Measurements from ENCODE around the gene RNF157.
A peak's percentile ranks its signal among the peaks of the same experiment; 100 is the strongest.

The RNF157 gene

GRCh38 chr17:76184290-76184689, 56.0 kb downstream of the RNF157 start:
- DNase-seq (ENCODE audit: insufficient read length, low spot score) (no peak), FAIRE-seq (no peak)
- no peak for TF ChIP-seq POLR2A (IDR thresholded peaks at IDR 0.05; ENCODE audit: low read depth, low read length)

- FAIRE-seq (peak; percentile 92), DNase-seq (ENCODE audit: insufficient read length, low spot score) (peak; percentile 90)
- no peak for TF ChIP-seq POLR2A (IDR thresholded peaks at IDR 0.05; ENCODE audit: low read depth, low read length)
Measured at GRCh38 chr17:76182016-76182764, 58.1 kb downstream of the RNF157 start.

GRCh38 chr17:76179496-76180467, 60.5 kb downstream of the RNF157 start:
- no peak for TF ChIP-seq POLR2A (IDR thresholded peaks at IDR 0.05; ENCODE audit: low read depth, low read length)
- no peak for FAIRE-seq
- DNase-seq (ENCODE audit: insufficient read length, low spot score): no peak

GRCh38 chr17:76178124-76178523, 62.2 kb downstream of the RNF157 start:
- DNase-seq (ENCODE audit: insufficient read length, low spot score) (no peak), FAIRE-seq (no peak)

GRCh38 chr17:76176701-76177574, 63.4 kb downstream of the RNF157 start:
- DNase-seq (ENCODE audit: insufficient read length, low spot score): no peak
- no peak for TF ChIP-seq POLR2A (IDR thresholded peaks at IDR 0.05; ENCODE audit: low read depth, low read length)
- FAIRE-seq: no peak

More at GRCh38 chr17:76178124-76178523, 62.2 kb downstream of the RNF157 start:
- TF ChIP-seq POLR2A (IDR thresholded peaks at IDR 0.05; ENCODE audit: low read depth, low read length): no peak

GRCh38 chr17:76174037-76174436, 66.3 kb downstream of the RNF157 start:
- DNase-seq (ENCODE audit: insufficient read length, low spot score) (no peak), FAIRE-seq (no peak)
- TF ChIP-seq POLR2A (IDR thresholded peaks at IDR 0.05; ENCODE audit: low read depth, low read length): no peak

GRCh38 chr17:76173474-76173873, 66.8 kb downstream of the RNF157 start:
- TF ChIP-seq POLR2A (IDR thresholded peaks at IDR 0.05; ENCODE audit: low read depth, low read length): no peak
- no peak for DNase-seq (ENCODE audit: insufficient read length, low spot score)
- no peak for FAIRE-seq

- FAIRE-seq: no peak
- no peak for TF ChIP-seq POLR2A (IDR thresholded peaks at IDR 0.05; ENCODE audit: low read depth, low read length)
- no peak for DNase-seq (ENCODE audit: insufficient read length, low spot score)
Measured at GRCh38 chr17:76171706-76172105, 68.6 kb downstream of the RNF157 start.

- no peak for FAIRE-seq
- DNase-seq (ENCODE audit: insufficient read length, low spot score): no peak
- no peak for TF ChIP-seq POLR2A (IDR thresholded peaks at IDR 0.05; ENCODE audit: low read depth, low read length)
Measured at GRCh38 chr17:76170114-76170513, 70.2 kb downstream of the RNF157 start.

GRCh38 chr17:76166906-76167305, 73.4 kb downstream of the RNF157 start:
- no peak for FAIRE-seq
- no peak for DNase-seq (ENCODE audit: insufficient read length, low spot score)
- no peak for TF ChIP-seq POLR2A (IDR thresholded peaks at IDR 0.05; ENCODE audit: low read depth, low read length)

GRCh38 chr17:76166168-76166567, 74.1 kb downstream of the RNF157 start:
- TF ChIP-seq POLR2A (IDR thresholded peaks at IDR 0.05; ENCODE audit: low read depth, low read length): no peak
- FAIRE-seq: no peak

GRCh38 chr17:76164331-76164730, 76.0 kb downstream of the RNF157 start:
- no peak for TF ChIP-seq POLR2A (IDR thresholded peaks at IDR 0.05; ENCODE audit: low read depth, low read length)
- no peak for DNase-seq (ENCODE audit: insufficient read length, low spot score)

More at GRCh38 chr17:76166168-76166567, 74.1 kb downstream of the RNF157 start:
- no peak for DNase-seq (ENCODE audit: insufficient read length, low spot score)

GRCh38 chr17:76163919-76164318, 76.4 kb downstream of the RNF157 start:
- TF ChIP-seq POLR2A (IDR thresholded peaks at IDR 0.05; ENCODE audit: low read depth, low read length): no peak
- no peak for FAIRE-seq
- no peak for DNase-seq (ENCODE audit: insufficient read length, low spot score)

More at GRCh38 chr17:76164331-76164730, 76.0 kb downstream of the RNF157 start:
- FAIRE-seq: no peak

Data from H54 (cell line).